H1 (cell line): ENCODE measurements around the gene GALNT2. TPM values are rescaled to one million over a fixed set of nuclear protein-coding genes. Genes with fewer than 3 reads are reported as not detected.

Experiments
- CTCF ChIA-PET: fragments of 300-600 bp; sonication (Branson Sonifier 250); formaldehyde crosslinking; loops from one replicate; lab custom pipeline; 2021; ENCODE audit not compliant: partially characterized antibody; lab: Charles Lee
- POLR2A ChIA-PET: fragments of 300-600 bp; sonication (Branson Sonifier 250); formaldehyde crosslinking; loops from one replicate; lab custom pipeline; 2021; ENCODE audit warnings: inconsistent platforms; ENCODE audit not compliant: partially characterized antibody; lab: Charles Lee
- DNase-seq, 2 experiments: peaks; one replicate each; pipeline versions ENCODE4 v3.0.0 to v3.0.0-alpha.2; 2010 to 2022; ENCODE audit warnings: low spot score in 2 of 2, low read depth in 1 of 2, mixed read lengths in 1 of 2
- FAIRE-seq: peaks from 2 replicates; lab custom pipeline; 2011; peaks lifted over from hg19 to GRCh38; lab: Jason Lieb, UNC
- H2AFZ ChIP-seq: 2 replicates; pipeline ENCODE4 v1.8.1; 2012; ENCODE audit warnings: low read length, inconsistent platforms
- H2AK5ac ChIP-seq: 2 replicates; pipeline ENCODE4 v1.6.1; 2013; ENCODE audit warnings: low read depth, low read length
- H2BK120ac ChIP-seq: replicated peaks from 2 replicates; pipeline ENCODE3; 2013; ENCODE audit warnings: low read depth, low read length, inconsistent platforms
- H2BK12ac ChIP-seq: 2 replicates; pipeline ENCODE4 v1.6.1; 2013; ENCODE audit warnings: low read depth, low read length
- H2BK15ac ChIP-seq: 2 replicates; pipeline ENCODE4 v1.6.1; 2013; ENCODE audit warnings: low read length
- H2BK20ac ChIP-seq: 2 replicates; pipeline ENCODE4 v1.6.1; 2013; ENCODE audit warnings: low read length
- H2BK5ac ChIP-seq: 2 replicates; pipeline ENCODE4 v1.6.1; 2013; ENCODE audit warnings: low read depth, low read length
- H3K14ac ChIP-seq: 2 replicates; pipeline ENCODE4 v1.6.1; 2013; ENCODE audit warnings: inconsistent platforms; ENCODE audit not compliant: insufficient read length
- H3K18ac ChIP-seq: 2 replicates; pipeline ENCODE4 v1.6.1; 2013; ENCODE audit warnings: low read length; ENCODE audit errors: extremely low read depth
- H3K23ac ChIP-seq: 2 replicates; pipeline ENCODE4 v1.6.1; 2013; ENCODE audit warnings: inconsistent platforms; ENCODE audit not compliant: insufficient read length
- H3K23me2 ChIP-seq: 2 replicates; pipeline ENCODE4 v1.6.1; 2013; ENCODE audit warnings: low read depth, low read length
- H3K27ac ChIP-seq: 2 replicates; pipeline ENCODE4 v1.6.1; 2011; ENCODE audit warnings: low read depth, low read length, inconsistent platforms
- H3K27me3 ChIP-seq, 4 experiments: replicated peaks in 1 of 4; 1 replicate in 1 of 4; 2 replicates in 3 of 4; pipeline versions ENCODE4 v1.6.1 to v1.8.1; 2011 to 2013; ENCODE audit warnings: low read length in 3 of 4, mild to moderate bottlenecking in 3 of 4, inconsistent platforms in 2 of 4, mixed read lengths in 2 of 4, moderate library complexity in 1 of 4; ENCODE audit not compliant: control insufficient read depth in 3 of 4, insufficient read depth in 3 of 4; ENCODE audit errors: extremely low read depth in 1 of 4
- H3K36me3 ChIP-seq, 4 experiments: 2 replicates each; pipeline versions ENCODE4 v1.6.1 to v1.8.1; 2011 to 2013; ENCODE audit warnings: mild to moderate bottlenecking in 4 of 4, low read length in 3 of 4, moderate library complexity in 2 of 4, control low read depth in 1 of 4, inconsistent platforms in 1 of 4; ENCODE audit not compliant: insufficient read depth in 4 of 4, control insufficient read depth in 2 of 4
- H3K4ac ChIP-seq: replicated peaks from 2 replicates; pipeline ENCODE3; 2013; ENCODE audit warnings: low read length, low read depth, mixed read lengths, inconsistent platforms; ENCODE audit not compliant: insufficient read length
- H3K4me1 ChIP-seq, 4 experiments: replicated peaks in 1 of 4; 1 replicate in 1 of 4; 2 replicates in 3 of 4; pipeline versions ENCODE4 v1.6.1 to v1.8.1; 2011 to 2013; ENCODE audit warnings: low read length in 3 of 4, inconsistent platforms in 2 of 4, mixed read lengths in 1 of 4; ENCODE audit not compliant: insufficient read depth in 4 of 4, control insufficient read depth in 3 of 4
- H3K4me2 ChIP-seq, 2 experiments: 2 replicates each; pipeline versions ENCODE4 v1.6.1 to v1.8.1; 2011 to 2013; ENCODE audit warnings: low read depth in 2 of 2, low read length in 2 of 2, control low read depth in 1 of 2, inconsistent platforms in 1 of 2, mild to moderate bottlenecking in 1 of 2; ENCODE audit not compliant: insufficient read depth in 1 of 2
- H3K4me3 ChIP-seq, 4 experiments: fragments of 200-600, 300-600 bp in 1 of 4; sonication (generic), shearing (Covaris generic), sonication (Bioruptor Twin) in 1 of 4; 2 replicates each; pipeline versions ENCODE4 v1.5.1 to v1.8.1; 2011 to 2016; ENCODE audit warnings: low read length in 4 of 4, low read depth in 3 of 4, control low read depth in 2 of 4, inconsistent platforms in 2 of 4, mild to moderate bottlenecking in 2 of 4, mixed read lengths in 1 of 4, moderate library complexity in 1 of 4; ENCODE audit not compliant: insufficient read depth in 2 of 4; ENCODE audit errors: extremely low read depth in 1 of 4
- H3K56ac ChIP-seq: replicated peaks from 2 replicates; pipeline ENCODE3; 2013; ENCODE audit warnings: low read depth, mild to moderate bottlenecking, mixed read lengths, low read length, inconsistent platforms; ENCODE audit not compliant: insufficient read length
- H3K79me1 ChIP-seq: 2 replicates; pipeline ENCODE4 v1.6.1; 2013; ENCODE audit warnings: low read depth, low read length, control low read depth
- H3K79me2 ChIP-seq, 2 experiments: 2 replicates each; pipeline versions ENCODE4 v1.6.1 to v1.8.1; 2012 to 2013; ENCODE audit warnings: low read length in 2 of 2, mild to moderate bottlenecking in 2 of 2, inconsistent platforms in 1 of 2; ENCODE audit not compliant: insufficient read depth in 2 of 2, control insufficient read depth in 1 of 2
- H3K9ac ChIP-seq, 4 experiments: replicated peaks in 1 of 4; 1 replicate in 1 of 4; 2 replicates in 3 of 4; pipeline versions ENCODE4 v1.6.1 to v1.8.1; 2011 to 2013; ENCODE audit warnings: low read depth in 3 of 4, low read length in 3 of 4, control low read depth in 2 of 4, mild to moderate bottlenecking in 2 of 4, moderate library complexity in 2 of 4, inconsistent platforms in 1 of 4; ENCODE audit errors: extremely low read depth in 1 of 4
- H3K9me3 ChIP-seq, 2 experiments: 2 replicates each; pipeline versions ENCODE4 v1.6.1 to v1.8.1; 2012 to 2013; ENCODE audit warnings: mild to moderate bottlenecking in 2 of 2, moderate library complexity in 2 of 2, control low read depth in 1 of 2, inconsistent platforms in 1 of 2, low read depth in 1 of 2, low read length in 1 of 2, mixed read lengths in 1 of 2; ENCODE audit not compliant: insufficient read depth in 2 of 2
- H4K20me1 ChIP-seq, 2 experiments: replicated peaks in 1 of 2; 2 replicates each; pipeline versions ENCODE3 to v1.8.1; 2011 to 2013; ENCODE audit warnings: inconsistent platforms in 2 of 2, low read length in 2 of 2, mild to moderate bottlenecking in 1 of 2; ENCODE audit not compliant: insufficient read depth in 2 of 2, control insufficient read depth in 1 of 2
- H4K5ac ChIP-seq: 2 replicates; pipeline ENCODE4 v1.6.1; 2013; ENCODE audit warnings: low read length, low read depth, mixed read lengths, inconsistent platforms; ENCODE audit not compliant: insufficient read length
- H4K8ac ChIP-seq: 2 replicates; pipeline ENCODE4 v1.8.0; 2013; ENCODE audit warnings: mild to moderate bottlenecking, moderate library complexity, low read length, inconsistent platforms; ENCODE audit not compliant: insufficient read depth; ENCODE audit errors: extremely low read depth
- H4K91ac ChIP-seq: replicated peaks from 2 replicates; pipeline ENCODE3; 2013; ENCODE audit warnings: low read length, mixed read lengths, inconsistent platforms; ENCODE audit not compliant: insufficient read length
- BACH1 ChIP-seq: IDR thresholded peaks from 2 replicates; pipeline ENCODE4 v1.6.1; 2012; ENCODE audit warnings: low read length, improper control_type of control experiment
- CBX5 ChIP-seq: fragments of 300-800, 300-1000 bp; sonication (generic); IDR thresholded peaks from 2 replicates; pipeline ENCODE4 v1.7.1; 2016; ENCODE audit warnings: antibody characterized with exemption, low read length, low read depth
- CTBP2 ChIP-seq: IDR thresholded peaks from 2 replicates; pipeline ENCODE4 v1.7.0; 2011; ENCODE audit warnings: borderline replicate concordance, mild to moderate bottlenecking, moderate library complexity, mixed read lengths, low read length; ENCODE audit not compliant: insufficient read depth, insufficient read length
- KDM5A ChIP-seq: fragments of 200-600 bp; IDR thresholded peaks from 2 replicates; pipeline ENCODE4 v1.7.1; 2012; ENCODE audit warnings: mild to moderate bottlenecking, low read length, inconsistent platforms, mixed read lengths
- MAFK ChIP-seq: IDR thresholded peaks from 2 replicates; pipeline ENCODE4 v1.6.1; 2012; ENCODE audit warnings: low read depth, mild to moderate bottlenecking, improper control_type of control experiment, low read length
- PHF8 ChIP-seq: fragments of 200-600 bp; sonication (generic); conservative IDR thresholded peaks from 2 replicates; pipeline ENCODE4 v1.7.1; 2012; ENCODE audit warnings: low read depth, mild to moderate bottlenecking, inconsistent platforms, low read length, moderate library complexity
- POLR2AphosphoS5 ChIP-seq: IDR thresholded peaks from 2 replicates; pipeline ENCODE4 v1.6.1; 2011; ENCODE audit warnings: low read depth, low read length
- SP4 ChIP-seq: IDR thresholded peaks from 2 replicates; pipeline ENCODE4 v1.6.1; 2012; ENCODE audit warnings: low read length, inconsistent platforms
- SRF ChIP-seq: IDR thresholded peaks from 2 replicates; pipeline ENCODE4 v1.6.1; 2011; ENCODE audit warnings: mild to moderate bottlenecking, low read depth, low read length, moderate library complexity
- WGBS, 2 experiments: shearing (Covaris generic) in 1 of 2; methylation state at CpG; one replicate each; pipeline versions ENCODE4 v1.1.6 to v1.1.7; 2013 to 2015; ENCODE audit warnings: low lambda C conversion rate in 2 of 2, mixed read lengths in 2 of 2, inconsistent platforms in 1 of 2, low coverage in 1 of 2, missing lambda C conversion rate in 1 of 2; ENCODE audit not compliant: insufficient replicate concordance in 2 of 2, insufficient coverage in 1 of 2, insufficient read length in 1 of 2; ENCODE audit errors: extremely low coverage in 1 of 2, missing lambda C conversion rate in 1 of 2; 5-methylcytosine and 5-hydroxymethylcytosine counted together
- polyA plus RNA-seq, 7 experiments: library from polyadenylated mRNA; depleted of rRNA in 3 of 7; stranded (reverse) in 5 of 7; unstranded in 2 of 7; fragments of >200 nt in 5 of 7; fragments of 200-250 nt in 2 of 7; gene quantifications; 1 replicate in 5 of 7; 2 replicates in 1 of 7; 4 replicates in 1 of 7; pipeline versions ENCODE4 v1.2.1 to v1.2.3, GENCODE V29; 2011 to 2013; ENCODE audit warnings: missing spikeins in 2 of 7, mixed read lengths in 2 of 7
- total RNA-seq: library from RNA; stranded (reverse); fragmentation: NEBNext Ultra II Directional; extraction: Animal tissue kit (Norgen Biotek cat#: 25700); gene quantifications from 2 replicates; pipeline ENCODE4 v1.2.1, GENCODE V29; 2021

Gene GALNT2
- total and polyA plus RNA-seq, 2 of the 8 experiments (the other 6 are each of a cell fraction or from before 2014, with no cell fraction given): 34.5 to 75.3 TPM

- POLR2A ChIA-PET: no interaction called here
- H3K23me2 ChIP-seq: no peaks in the 10 kb centered on the region
- H2BK15ac ChIP-seq: no peak overlapping the region
- DNase-seq (no peak), FAIRE-seq (no peak)
- no peak overlapping the region for H3K18ac ChIP-seq
- no peaks in the 10 kb centered on the region for H4K20me1 ChIP-seq
- no peak overlapping the region for H4K8ac ChIP-seq
- H3K4me1 ChIP-seq: peaks cover 0 to 7% (median 5%) of the 10 kb centered on the region in 4 experiments; a peak in 5 of 7 replicates
- no peak overlapping the region for H2BK20ac ChIP-seq
- CTCF ChIA-PET: interaction anchor here (2.0 kb wide), 1 partner anchor 53 kb away, joined by 4 read pairs; no protein-coding TSS in a partner anchor
- H3K79me1 ChIP-seq: no peaks in the 10 kb centered on the region
- no peak overlapping the region for H3K27ac ChIP-seq
- no peak overlapping the region for H3K56ac ChIP-seq
- no peak overlapping the region for H3K9ac ChIP-seq
- H4K5ac ChIP-seq: no peak overlapping the region
- no peaks in the 10 kb centered on the region for H3K79me2 ChIP-seq
- H2BK12ac ChIP-seq: no peak overlapping the region
- H3K4ac ChIP-seq: no peak overlapping the region
- no peaks in the 10 kb centered on the region for H3K9me3 ChIP-seq
- H3K4me3 ChIP-seq: no peak overlapping the region
- 43% methylated on average over 1 of the region's 1 CpG; no CpG with 5 or more reads in 1 of the 2 experiments for WGBS, 2 experiments
- H3K36me3 ChIP-seq: no peaks in the 10 kb centered on the region
- no peak overlapping the region for H2AFZ ChIP-seq
- no peak overlapping the region for H2BK5ac ChIP-seq
- H3K27me3 ChIP-seq: peaks cover 0 to 2% (median 0%) of the 10 kb centered on the region in 4 experiments; a peak in 2 of 7 replicates
- H3K23ac ChIP-seq: no peak overlapping the region
- H2BK120ac ChIP-seq: no peak overlapping the region
- no peak overlapping the region for H4K91ac ChIP-seq
- no peak overlapping the region for H3K4me2 ChIP-seq
- no peak overlapping the region for H2AK5ac ChIP-seq
- no peak overlapping the region for H3K14ac ChIP-seq
- TF ChIP-seq BACH1 (no peak), SRF (no peak), SP4 (no peak), MAFK (no peak), PHF8 (no peak), POLR2AphosphoS5 (no peak), KDM5A (no peak), CTBP2 (no peak), CBX5 (no peak)
These were observed 40.9 kb upstream of the GALNT2 start for GRCh38 chr1:230026139-230026538.
